GM19025 (cell line): ENCODE measurements around the gene TUBE1.
"Not testable (repeated sequence)": the region's sequence is repeated elsewhere in the genome, so short reads cannot be mapped to it uniquely, and the experiment has no call there.

Experiments used
- ATAC-seq: cut with Tn5 transposase; IDR thresholded peaks from one replicate; pipeline ENCODE4 v1.9.1; 2021; ENCODE audit warnings: mild to moderate bottlenecking, low read depth, moderate library complexity; ENCODE audit not compliant: unreplicated experiment

Gene TUBE1

GRCh38 chr6:112087136-112087911 is at the start of gene TUBE1, which contains the start of gene FAM229B:
Gene TUBE1, minus strand, starts transcription at chr6:112087482. Its CDS starts 48 bp downstream, at chr6:112087434.
Gene FAM229B, plus strand, starts transcription at chr6:112087591. Its CDS starts 11,693 bp downstream, at chr6:112099284.
- peak; percentile 96 for ATAC-seq

GRCh38 chr6:112130878-112131277 is 43.6 kb upstream of the TUBE1 start:
- no peak for ATAC-seq

- ATAC-seq = no peak
These were observed 40.9 kb upstream of the TUBE1 start for GRCh38 chr6:112128208-112128607.

GRCh38 chr6:112123982-112124381 is 36.7 kb upstream of the TUBE1 start:
- ATAC-seq = no peak

- ATAC-seq = no peak
These were observed 35.5 kb upstream of the TUBE1 start for GRCh38 chr6:112122756-112123155.

GRCh38 chr6:112118034-112118433 is 30.8 kb upstream of the TUBE1 start:
- ATAC-seq = no peak

- no peak for ATAC-seq
These were observed 30.3 kb upstream of the TUBE1 start for GRCh38 chr6:112117554-112117953.

GRCh38 chr6:112116221-112116620 is 28.9 kb upstream of the TUBE1 start:
- no peak for ATAC-seq

- ATAC-seq = no peak
These were observed 27.4 kb upstream of the TUBE1 start for GRCh38 chr6:112114577-112115223.

GRCh38 chr6:112113918-112114317 is 26.6 kb upstream of the TUBE1 start:
- ATAC-seq = no peak

- no peak for ATAC-seq
These were observed 26.1 kb upstream of the TUBE1 start for GRCh38 chr6:112113431-112113830.

GRCh38 chr6:112109262-112109661 is 22.0 kb upstream of the TUBE1 start:
- no peak for ATAC-seq

GRCh38 chr6:112106562-112106961 is 19.3 kb upstream of the TUBE1 start:
- no peak for ATAC-seq

GRCh38 chr6:112106026-112106425 is 18.7 kb upstream of the TUBE1 start:
- not testable (repeated sequence) for ATAC-seq

GRCh38 chr6:112100561-112100960 is 13.3 kb upstream of the TUBE1 start:
- no peak for ATAC-seq

- no peak for ATAC-seq
These were observed 9.6 kb upstream of the TUBE1 start for GRCh38 chr6:112096901-112097300.

GRCh38 chr6:112087916-112088315 is 634 bp upstream of the TUBE1 start:
- ATAC-seq = no peak

GRCh38 chr6:112086744-112087135 is 542 bp downstream of the TUBE1 start:
- ATAC-seq = peak; percentile 18

GRCh38 chr6:112085286-112086065 is 1.8 kb downstream of the TUBE1 start:
- no peak for ATAC-seq

GRCh38 chr6:112081569-112081968 is 5.7 kb downstream of the TUBE1 start:
- no peak for ATAC-seq

GRCh38 chr6:112066606-112067005 is 20.7 kb downstream of the TUBE1 start:
- ATAC-seq = no peak
